HepG2 (cell line): Measurements from ENCODE around the gene GRAMD1A. TPM values are rescaled to one million over a fixed set of nuclear protein-coding genes. Genes with fewer than 3 reads are reported as not detected.

ENCODE experiments used
- ATAD3A ChIP-seq: sonication (generic); formaldehyde crosslinking; IDR thresholded peaks from 2 replicates; pipeline ENCODE4 v1.4.0; 2020; ENCODE audit warnings: missing genetic modification reagents
- ATM ChIP-seq: fragments of 450-650 bp; IDR thresholded peaks from 2 replicates; pipeline ENCODE4 v1.7.1; 2017; ENCODE audit warnings: mild to moderate bottlenecking, borderline replicate concordance
- E2F2 ChIP-seq: sonication (generic); formaldehyde crosslinking; IDR thresholded peaks from 2 replicates; pipeline ENCODE4 v1.4.0; 2020; ENCODE audit warnings: missing genetic modification reagents, borderline replicate concordance
- FOXP4 ChIP-seq: sonication (generic); formaldehyde crosslinking; IDR thresholded peaks from 2 replicates; pipeline ENCODE4 v1.4.0; 2020; ENCODE audit warnings: missing genetic modification reagents
- GABPA ChIP-seq, 2 experiments: IDR thresholded peaks; 2 replicates each; pipeline ENCODE4 v1.6.1; 2011 to 2016; ENCODE audit warnings: low read depth in 2 of 2, low read length in 1 of 2, missing biosample characterization in 1 of 2, missing genetic modification characterization in 1 of 2
- HOXA7 ChIP-seq: sonication (generic); formaldehyde crosslinking; IDR thresholded peaks from 2 replicates; pipeline ENCODE4 v1.8.1; 2022; ENCODE audit warnings: mild to moderate bottlenecking, missing genetic modification reagents, moderate library complexity
- MYNN ChIP-seq: sonication (generic); formaldehyde crosslinking; IDR thresholded peaks from 2 replicates; pipeline ENCODE4 v1.4.0; 2020; ENCODE audit warnings: mild to moderate bottlenecking, low read depth, missing genetic modification reagents
- NCOA1 ChIP-seq: sonication (generic); formaldehyde crosslinking; IDR thresholded peaks from 2 replicates; pipeline ENCODE4 v1.9.0; 2021; ENCODE audit warnings: missing genetic modification reagents
- NCOA2 ChIP-seq: sonication (generic); formaldehyde crosslinking; IDR thresholded peaks from 2 replicates; pipeline ENCODE4 v1.8.0; 2022; ENCODE audit warnings: inconsistent platforms
- NR2F1 ChIP-seq, 2 experiments: fragments of 450-650 bp in 1 of 2; formaldehyde crosslinking in 1 of 2; IDR thresholded peaks; 2 replicates each; pipeline versions ENCODE4 v1.5.0 to v1.6.1; 2016 to 2020; ENCODE audit warnings: mild to moderate bottlenecking in 1 of 2, missing compliant biosample characterization in 1 of 2, missing genetic modification reagents in 1 of 2, moderate library complexity in 1 of 2
- PHF5A ChIP-seq: IDR thresholded peaks from one replicate; pipeline ENCODE4 v1.6.1; 2018; ENCODE audit warnings: low read depth, missing genetic modification reagents; ENCODE audit not compliant: unreplicated experiment
- SIX1 ChIP-seq: sonication (generic); formaldehyde crosslinking; IDR thresholded peaks from 2 replicates; pipeline ENCODE4 v1.4.0; 2020; ENCODE audit warnings: missing genetic modification reagents, borderline replicate concordance
- SOX6 ChIP-seq, 2 experiments: fragments of 450-650 bp in 1 of 2; sonication (generic) in 1 of 2; formaldehyde crosslinking in 1 of 2; IDR thresholded peaks; 2 replicates each; pipeline versions ENCODE4 v1.4.0 to v1.6.1; 2017 to 2020; ENCODE audit warnings: antibody characterized with exemption in 1 of 2, mild to moderate bottlenecking in 1 of 2, missing genetic modification reagents in 1 of 2
- SP5 ChIP-seq: IDR thresholded peaks from 2 replicates; pipeline ENCODE4 v1.6.1; 2016; ENCODE audit warnings: low read depth, borderline replicate concordance
- SRSF1 ChIP-seq: fragments of 200-400 bp; formaldehyde crosslinking; optimal IDR thresholded peaks from 2 replicates; pipeline ENCODE3; 2017; ENCODE audit warnings: mild to moderate bottlenecking, low read depth, low read length, moderate library complexity
- ZNF503 ChIP-seq: sonication (generic); formaldehyde crosslinking; IDR thresholded peaks from 2 replicates; pipeline ENCODE4 v1.4.0; 2020; ENCODE audit warnings: missing genetic modification reagents
- ZNF530 ChIP-seq: sonication (generic); formaldehyde crosslinking; IDR thresholded peaks from 2 replicates; pipeline ENCODE4 v1.5.0; 2020; ENCODE audit warnings: low read depth, mild to moderate bottlenecking, missing genetic modification reagents
- ZNF607 ChIP-seq: sonication (generic); formaldehyde crosslinking; IDR thresholded peaks from 2 replicates; pipeline ENCODE4 v1.5.1; 2020; ENCODE audit warnings: missing genetic modification reagents, mild to moderate bottlenecking, borderline replicate concordance
- ZNF678 ChIP-seq: sonication (generic); formaldehyde crosslinking; IDR thresholded peaks from 2 replicates; pipeline ENCODE4 v1.4.0; 2020; ENCODE audit warnings: mild to moderate bottlenecking, missing genetic modification reagents
- ZNF691 ChIP-seq: sonication (generic); formaldehyde crosslinking; IDR thresholded peaks from 2 replicates; pipeline ENCODE4 v1.4.0; 2020; ENCODE audit warnings: missing genetic modification reagents, low read depth, mild to moderate bottlenecking, borderline replicate concordance
- ZNF7 ChIP-seq: IDR thresholded peaks from 2 replicates; pipeline ENCODE4 v1.6.1; 2016; ENCODE audit warnings: missing biosample characterization, missing genetic modification reagents
- ZNF724P ChIP-seq: sonication (generic); formaldehyde crosslinking; IDR thresholded peaks from 2 replicates; pipeline ENCODE4 v1.8.0; 2022; ENCODE audit warnings: missing genetic modification reagents, borderline replicate concordance
- ZNF891 ChIP-seq: sonication (generic); formaldehyde crosslinking; IDR thresholded peaks from 2 replicates; pipeline ENCODE4 v1.5.0; 2020; ENCODE audit warnings: mild to moderate bottlenecking, missing genetic modification reagents
- ZSCAN21 ChIP-seq: sonication (generic); formaldehyde crosslinking; IDR thresholded peaks from 2 replicates; pipeline ENCODE4 v1.8.0; 2022; ENCODE audit warnings: mild to moderate bottlenecking, missing genetic modification reagents, moderate library complexity, borderline replicate concordance
- polyA plus RNA-seq, 8 experiments: library from polyadenylated mRNA; depleted of rRNA in 3 of 8; stranded (reverse) in 7 of 8; unstranded in 1 of 8; fragments of >200 nt; fragmentation: Illumina TruSeq in 4 of 8; extraction: Trizol in 4 of 8; gene quantifications; 2 replicates each; pipeline versions ENCODE4 v1.2.1 to v1.2.3, GENCODE V29; 2011 to 2016; ENCODE audit warnings: low read depth in 4 of 8, missing spikeins in 1 of 8, mixed read lengths in 1 of 8; ENCODE audit not compliant: insufficient read depth in 1 of 8
- total RNA-seq, 5 experiments: library from RNA; depleted of rRNA; stranded (reverse); fragments of >200 nt; fragmentation: Illumina TruSeq; extraction: Trizol; gene quantifications; 2 replicates each; pipeline ENCODE4 v1.2.3, GENCODE V29; 2016; ENCODE audit warnings: low read depth in 1 of 5

The GRAMD1A gene
- total and polyA plus RNA-seq, 2 of the 13 experiments (the other 11 are each of a cell fraction or from before 2014, with no cell fraction given), result 14.7 to 181 TPM

- TF ChIP-seq SIX1 (CRISPR knock-in tag) (no peak), NCOA1 (CRISPR knock-in tag) (no peak), MYNN (CRISPR knock-in tag) (no peak), SRSF1 (peak; percentile 61), ZNF691 (no peak), ZNF607 (CRISPR knock-in tag) (no peak; the same call in 1 of the 2 replicates), ZNF503 (CRISPR knock-in tag) (no peak), ZNF891 (CRISPR knock-in tag) (0 out of 2 replicates have a peak, but pooled peaks have one; percentile 15), ATAD3A (CRISPR knock-in tag) (no peak), HOXA7 (no peak), E2F2 (CRISPR knock-in tag) (no peak; the same call in 1 of the 2 replicates), ATM (no peak), PHF5A (CRISPR knock-in tag) (peak; percentile 49), ZNF7 (CRISPR knock-in tag) (no peak), ZNF678 (CRISPR knock-in tag) (peak; percentile 19; the same call in 1 of the 2 replicates), NCOA2 (CRISPR knock-in tag) (no peak; the same call in 1 of the 2 replicates), ZNF530 (CRISPR knock-in tag) (no peak), ZSCAN21 (CRISPR knock-in tag) (peak; percentile 77), GABPA (IDR thresholded peaks at IDR 0.05; ENCODE audit: low read depth, low read length) (no peak), GABPA (CRISPR knock-in tag; IDR thresholded peaks at IDR 0.05; ENCODE audit: low read depth) (no peak), NR2F1 (CRISPR knock-in tag; IDR thresholded peaks at IDR 0.05) (peak in 1 of 2 experiments; percentile 27; a peak in 1 of 4 replicates), SOX6 (IDR thresholded peaks at IDR 0.05) (no peak), SOX6 (CRISPR knock-in tag; IDR thresholded peaks at IDR 0.05) (no peak), SP5 (CRISPR knock-in tag) (peak; percentile 63; the same call in 1 of the 2 replicates), FOXP4 (peak; percentile 58; the same call in 1 of the 2 replicates), ZNF724P (no peak)
Measured at GRCh38 chr19:35042056-35042730, 42.1 kb downstream of the GRAMD1A start (continued).
